OCI-LY7 (cell line): ENCODE measurements around the gene CD2BP2. TPM values are rescaled to one million over a fixed set of nuclear protein-coding genes. Genes with fewer than 3 reads are reported as not detected.
"Not testable (repeated sequence)": the region's sequence is repeated elsewhere in the genome, so short reads cannot be mapped to it uniquely, and the experiment has no call there.

Experiments
- BruUV-seq: library from RNA; stranded (reverse); fragments of 400-500 nt; replicated peaks from 2 replicates; lab custom pipeline; 2021; lab: Mats Ljungman, UMichigan
- CTCF ChIA-PET: fragments of 300-600 bp; sonication (Branson Sonifier 250); formaldehyde crosslinking; loops from one replicate; lab custom pipeline; 2022; ENCODE audit warnings: antibody characterized with exemption; ENCODE audit not compliant: unreplicated experiment; lab: Charles Lee
- POLR2A ChIA-PET: fragments of 300-600 bp; sonication (Branson Sonifier 250); formaldehyde crosslinking; loops from one replicate; lab custom pipeline; 2022; ENCODE audit warnings: antibody characterized with exemption; lab: Charles Lee
- DNase-seq: peaks from one replicate; pipeline ENCODE4 v3.0.0-alpha.2; 2015; ENCODE audit warnings: low spot score
- H2AFZ ChIP-seq: fragments of 200-600 bp; sonication (generic), shearing (Covaris generic); 2 replicates; pipeline ENCODE4 v1.6.1; 2014; ENCODE audit warnings: mild to moderate bottlenecking, antibody characterized with exemption, low read length, moderate library complexity
- H3K27ac ChIP-seq: fragments of 200-600 bp; sonication (generic); 2 replicates; pipeline ENCODE4 v1.5.1; 2014; ENCODE audit warnings: mixed run types, low read depth, mild to moderate bottlenecking, moderate library complexity, low read length, inconsistent platforms; ENCODE audit not compliant: poor library complexity, severe bottlenecking
- H3K36me3 ChIP-seq: fragments of 200-600 bp; sonication (generic); 2 replicates; pipeline ENCODE4 v1.6.1; 2014; ENCODE audit warnings: mild to moderate bottlenecking, antibody characterized with exemption, low read length, moderate library complexity, mixed read lengths; ENCODE audit not compliant: insufficient read depth
- H3K4me1 ChIP-seq: fragments of 200-600 bp; sonication (generic); 2 replicates; pipeline ENCODE4 v1.5.1; 2014; ENCODE audit warnings: mild to moderate bottlenecking, low read length; ENCODE audit not compliant: insufficient read depth, poor library complexity, severe bottlenecking
- H3K4me2 ChIP-seq: fragments of 200-600 bp; sonication (generic); 2 replicates; pipeline ENCODE4 v1.6.1; 2014; ENCODE audit warnings: mild to moderate bottlenecking, low read length
- H3K4me3 ChIP-seq: fragments of 200-600 bp; sonication (generic); 2 replicates; pipeline ENCODE4 v1.5.1; 2014; ENCODE audit warnings: mild to moderate bottlenecking, low read depth, low read length; ENCODE audit not compliant: poor library complexity, severe bottlenecking
- H3K79me2 ChIP-seq: fragments of 200-600 bp; sonication (generic); 2 replicates; pipeline ENCODE4 v1.6.1; 2016; ENCODE audit warnings: low read depth, mild to moderate bottlenecking, low read length, moderate library complexity, mixed read lengths; ENCODE audit not compliant: insufficient read depth
- H3K9me2 ChIP-seq: fragments of 200-600 bp; sonication (generic); 2 replicates; pipeline ENCODE4 v1.6.1; 2016; ENCODE audit warnings: mild to moderate bottlenecking, low read length, mixed read lengths; ENCODE audit not compliant: insufficient read depth
- H3K9me3 ChIP-seq: fragments of 200-600 bp; sonication (generic); 2 replicates; pipeline ENCODE4 v1.6.1; 2014; ENCODE audit warnings: mild to moderate bottlenecking, mixed run types, low read length, mixed read lengths
- H4K20me1 ChIP-seq: fragments of 200-600 bp; sonication (generic); 2 replicates; pipeline ENCODE4 v1.6.1; 2014; ENCODE audit warnings: mild to moderate bottlenecking, antibody characterized with exemption, low read length, moderate library complexity, mixed read lengths; ENCODE audit not compliant: insufficient read depth
- EZH2phosphoT487 ChIP-seq: fragments of 200-600 bp; sonication (generic); IDR thresholded peaks from 2 replicates; pipeline ENCODE4 v1.6.1; 2018; ENCODE audit warnings: low read depth, borderline replicate concordance, mild to moderate bottlenecking, mixed run types, antibody characterized with exemption, low read length, moderate library complexity, mixed read lengths
- intact Hi-C: fragments of 100-400 bp; cut with micrococcal nuclease; formaldehyde crosslinking; loops from one replicate; pipeline ENCODE4 v1.10.0; 2022; ENCODE audit not compliant: unreplicated experiment
- total RNA-seq, 2 experiments: library from RNA; depleted of rRNA in 1 of 2; stranded (reverse); fragments of >200 nt in 1 of 2; shearing (Covaris generic) in 1 of 2; gene quantifications; 2 replicates each; pipeline ENCODE4 v1.2.3, GENCODE V29; 2014 to 2022
- TF ChIP-seq, protein P1 (sequence below): fragments of 200-600 bp; sonication (generic); conservative IDR thresholded peaks from 2 replicates; pipeline ENCODE4 v1.5.1; 2014; ENCODE audit warnings: mild to moderate bottlenecking, antibody characterized with exemption, low read length, moderate library complexity, mixed read lengths

Gene CD2BP2
- total RNA-seq, 2 experiments from 2014 or later = 69.2 to 111 TPM

DNA sequence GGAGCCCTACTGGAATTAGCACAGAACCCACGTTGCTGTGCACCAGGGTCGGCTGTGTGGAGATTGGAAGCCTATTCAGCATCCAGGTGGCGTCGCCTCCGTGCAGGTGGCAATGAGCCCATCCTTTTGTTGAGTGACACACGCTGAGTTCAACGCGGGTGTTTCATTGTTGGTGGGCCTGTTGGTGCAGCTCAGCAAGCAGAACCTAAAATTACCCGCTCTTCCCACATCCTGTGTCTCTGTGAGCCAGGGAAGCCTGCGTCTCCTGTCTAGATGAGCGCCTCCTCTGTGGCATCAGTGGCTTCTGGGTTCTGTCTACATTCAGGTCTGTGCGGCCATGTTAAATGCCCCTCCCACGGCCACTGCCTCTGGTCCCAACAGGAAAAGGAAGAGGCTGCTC is 14.5 kb downstream of the CD2BP2 start:
- intact Hi-C loops = no loop called here
- Histone ChIP-seq H2AFZ (no peak overlapping the region), H4K20me1 (no peaks in the 10 kb centered on the region), H3K9me3 (no peaks in the 10 kb centered on the region), H3K4me1 (peaks cover 33% of the 10 kb centered on the region), H3K4me2 (peak overlapping the region; percentile 90), H3K4me3 (peak overlapping the region; percentile 42), H3K79me2 (peaks cover 61% of the 10 kb centered on the region), H3K9me2 (no peaks in the 10 kb centered on the region), H3K27ac (no peak overlapping the region), H3K36me3 (peaks cover 49% of the 10 kb centered on the region)
- ChIA-PET CTCF (no interaction called here), POLR2A (interaction anchor here (3.4 kb wide), 1 partner anchor 14 kb away, joined by 18 read pairs; the partner anchor contains the start of gene CD2BP2)
- DNase-seq = no peak
- no peak for TF ChIP-seq EZH2phosphoT487
- BruUV-seq = no TSS peak

DNA sequence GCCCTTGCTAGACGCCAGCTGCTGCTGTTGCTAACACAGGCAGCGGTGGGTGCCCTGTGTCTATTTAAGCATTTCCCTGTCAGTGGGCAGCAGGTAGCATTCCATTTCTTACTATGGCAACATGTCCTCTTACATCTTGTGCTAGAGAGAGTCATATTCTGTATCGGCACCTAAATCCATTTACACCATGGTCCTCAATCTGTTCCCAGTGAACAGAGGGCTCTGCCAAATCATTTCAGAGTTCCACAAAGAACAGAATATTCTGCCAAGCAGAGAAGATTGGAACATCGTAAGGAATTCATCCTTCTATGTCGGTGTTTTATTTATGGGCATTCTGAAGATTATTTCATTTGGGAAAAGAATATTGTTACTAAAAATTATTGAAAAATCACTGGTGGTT is 16.4 kb downstream of the CD2BP2 start:
- H3K27ac ChIP-seq, CTCF ChIA-PET, H3K9me2 ChIP-seq, intact Hi-C loops, H4K20me1 ChIP-seq, H2AFZ ChIP-seq, H3K9me3 ChIP-seq, H3K4me2 ChIP-seq, POLR2A ChIA-PET, H3K4me3 ChIP-seq, DNase-seq: not testable (repeated sequence)
- peaks cover 17% of the 10 kb centered on the region for H3K4me1 ChIP-seq
- TSS peak; percentile 3 for BruUV-seq
- peaks cover 49% of the 10 kb centered on the region for H3K36me3 ChIP-seq
- H3K79me2 ChIP-seq = peaks cover 54% of the 10 kb centered on the region

DNA sequence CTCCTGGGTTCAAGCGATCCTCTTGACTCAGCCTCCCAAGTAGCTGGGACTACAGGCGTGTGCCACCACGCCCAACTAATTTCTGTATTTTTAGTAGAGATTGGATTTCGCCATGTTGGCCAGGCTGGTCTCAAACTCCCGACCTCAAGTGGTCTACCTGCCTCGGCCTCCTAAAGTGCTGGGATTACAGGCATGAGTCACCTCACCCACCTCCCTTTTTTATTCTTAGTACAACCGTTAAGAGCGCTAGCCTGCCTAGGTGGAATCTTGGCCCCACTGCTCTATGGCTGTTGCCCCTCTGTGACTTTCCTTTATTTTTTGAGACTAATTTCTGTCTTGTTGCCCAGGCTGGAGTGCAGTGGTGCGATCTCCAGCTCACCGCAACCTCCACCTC is 17.1 kb downstream of the CD2BP2 start:
- Histone ChIP-seq H3K36me3 (peaks cover 49% of the 10 kb centered on the region), H3K4me1 (peaks cover 15% of the 10 kb centered on the region), H3K79me2 (peaks cover 57% of the 10 kb centered on the region)
- H3K9me2 ChIP-seq, H3K27ac ChIP-seq, CTCF ChIA-PET, H2AFZ ChIP-seq, BruUV-seq, H4K20me1 ChIP-seq, H3K4me3 ChIP-seq, POLR2A ChIA-PET, DNase-seq, intact Hi-C loops, H3K9me3 ChIP-seq, H3K4me2 ChIP-seq: not testable (repeated sequence)

DNA sequence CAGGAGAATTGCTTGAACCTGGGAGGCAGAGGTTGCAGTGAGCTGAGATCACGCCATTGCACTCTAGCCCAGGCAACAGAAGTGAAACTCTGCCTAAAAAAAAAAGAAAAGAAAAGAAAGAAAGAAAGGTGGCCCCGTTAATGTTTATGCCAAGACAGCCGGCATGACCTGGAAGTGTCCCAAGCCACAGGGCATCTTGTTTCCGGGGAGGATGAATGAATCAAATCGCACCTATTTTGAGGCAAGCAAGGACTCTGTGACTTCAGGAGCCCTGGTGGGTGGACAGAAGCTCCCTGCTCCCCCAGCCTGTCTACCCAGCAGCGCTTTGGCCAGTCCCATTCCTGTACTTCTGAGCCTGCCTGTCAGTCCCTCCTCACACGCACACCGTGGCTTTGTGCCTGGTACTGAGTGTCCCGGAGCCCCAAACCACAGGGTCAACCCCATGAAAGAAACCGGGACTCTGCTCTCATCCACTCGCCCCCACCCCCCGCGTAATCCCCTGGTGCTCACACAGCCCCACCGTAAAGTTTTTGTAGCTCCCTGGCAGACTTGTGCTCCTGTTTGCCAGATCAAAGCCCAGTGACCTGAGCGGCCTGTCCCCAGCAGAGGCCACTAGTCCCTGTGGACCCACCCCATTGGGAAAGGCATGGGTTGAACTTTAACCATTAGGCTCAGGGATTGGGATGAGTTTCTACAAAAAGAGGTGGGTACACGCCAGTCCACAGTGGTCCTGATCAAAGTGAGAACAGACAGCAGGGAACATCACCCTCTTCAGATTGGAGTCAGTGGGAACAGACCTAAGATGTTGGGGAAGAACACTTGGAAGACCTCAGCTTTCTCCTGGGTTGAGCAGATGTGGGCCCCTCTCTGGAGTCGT is 19.3 kb downstream of the CD2BP2 start:
- peak overlapping the region; percentile 72 for H3K4me2 ChIP-seq
- no peak for DNase-seq
- POLR2A ChIA-PET = interaction anchor here (0.8 to 1.2 kb wide), 2 partner anchors 19 to 258 kb away, joined by 3 read pairs; partner anchors contain the start of gene CD2BP2
- H3K36me3 ChIP-seq = peaks cover 45% of the 10 kb centered on the region
- no peaks in the 10 kb centered on the region for H4K20me1 ChIP-seq
- TF ChIP-seq, protein P1, sequence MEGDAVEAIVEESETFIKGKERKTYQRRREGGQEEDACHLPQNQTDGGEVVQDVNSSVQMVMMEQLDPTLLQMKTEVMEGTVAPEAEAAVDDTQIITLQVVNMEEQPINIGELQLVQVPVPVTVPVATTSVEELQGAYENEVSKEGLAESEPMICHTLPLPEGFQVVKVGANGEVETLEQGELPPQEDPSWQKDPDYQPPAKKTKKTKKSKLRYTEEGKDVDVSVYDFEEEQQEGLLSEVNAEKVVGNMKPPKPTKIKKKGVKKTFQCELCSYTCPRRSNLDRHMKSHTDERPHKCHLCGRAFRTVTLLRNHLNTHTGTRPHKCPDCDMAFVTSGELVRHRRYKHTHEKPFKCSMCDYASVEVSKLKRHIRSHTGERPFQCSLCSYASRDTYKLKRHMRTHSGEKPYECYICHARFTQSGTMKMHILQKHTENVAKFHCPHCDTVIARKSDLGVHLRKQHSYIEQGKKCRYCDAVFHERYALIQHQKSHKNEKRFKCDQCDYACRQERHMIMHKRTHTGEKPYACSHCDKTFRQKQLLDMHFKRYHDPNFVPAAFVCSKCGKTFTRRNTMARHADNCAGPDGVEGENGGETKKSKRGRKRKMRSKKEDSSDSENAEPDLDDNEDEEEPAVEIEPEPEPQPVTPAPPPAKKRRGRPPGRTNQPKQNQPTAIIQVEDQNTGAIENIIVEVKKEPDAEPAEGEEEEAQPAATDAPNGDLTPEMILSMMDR = no peak
- TF ChIP-seq EZH2phosphoT487 = no peak
- H3K9me3 ChIP-seq = no peaks in the 10 kb centered on the region
- H2AFZ ChIP-seq = no peak overlapping the region
- H3K4me1 ChIP-seq = peaks cover 18% of the 10 kb centered on the region
- CTCF ChIA-PET = no interaction called here
- H3K79me2 ChIP-seq = peaks cover 56% of the 10 kb centered on the region
- BruUV-seq = TSS peak; percentile 55
- H3K27ac ChIP-seq = peak overlapping the region; percentile 78
- no peaks in the 10 kb centered on the region for H3K9me2 ChIP-seq
- intact Hi-C loops = loop anchor here (2.0 kb wide), 1 partner anchor 35 kb away; the partner anchor contains the start of gene TBC1D10B
- H3K4me3 ChIP-seq = peak overlapping the region; percentile 76

DNA sequence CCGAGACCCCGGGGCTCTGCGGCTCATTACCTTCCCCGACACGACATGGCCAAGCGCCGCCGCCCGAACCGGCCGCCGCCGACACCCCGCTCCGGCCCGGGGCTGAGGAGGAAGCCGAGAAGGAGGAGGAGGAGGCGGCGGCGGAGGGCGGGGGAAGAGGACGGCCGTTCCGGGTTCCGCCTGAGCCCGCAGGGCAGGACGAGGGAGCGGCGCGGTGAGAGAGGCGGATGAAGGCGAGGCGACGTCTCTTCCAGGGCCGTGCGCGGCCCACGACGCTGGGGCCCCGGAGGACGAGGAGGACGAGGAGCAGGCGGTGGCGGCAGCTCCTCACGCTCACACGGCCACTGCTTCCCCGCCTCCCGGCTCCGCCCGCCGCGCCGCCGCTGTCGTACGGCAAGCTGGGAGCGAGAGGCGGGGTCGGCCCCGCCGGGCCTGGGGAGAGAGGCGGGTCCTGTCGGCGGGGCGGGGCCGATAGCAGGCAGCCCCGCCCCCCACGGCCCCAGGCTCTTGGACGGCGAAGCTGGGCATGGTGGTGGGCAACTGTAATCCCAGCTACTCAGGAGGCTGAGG is 20.0 kb downstream of the CD2BP2 start:
- POLR2A ChIA-PET = interaction anchor here (0.8 to 1.2 kb wide), 2 partner anchors 20 to 257 kb away, joined by 3 read pairs; partner anchors contain the start of gene CD2BP2
- H3K79me2 ChIP-seq = peaks cover 57% of the 10 kb centered on the region
- H4K20me1 ChIP-seq, H3K9me2 ChIP-seq, BruUV-seq, H3K9me3 ChIP-seq, CTCF ChIA-PET, H2AFZ ChIP-seq: not testable (repeated sequence)
- intact Hi-C loops = loop anchor here (2.0 kb wide), 1 partner anchor 36 kb away; the partner anchor contains the start of gene TBC1D10B
- peak overlapping the region; percentile 72 for H3K4me2 ChIP-seq
- peak overlapping the region; percentile 76 for H3K4me3 ChIP-seq
- peaks cover 46% of the 10 kb centered on the region for H3K36me3 ChIP-seq
- H3K4me1 ChIP-seq = peaks cover 21% of the 10 kb centered on the region
- DNase-seq = peak; percentile 79
- peak overlapping the region; percentile 78 for H3K27ac ChIP-seq
